Activated CD4-positive, CD25-positive, alpha-beta regulatory T cell (primary cell): Measurements from ENCODE around the gene GFY.

ENCODE experiments used
- DNase-seq, 4 experiments: peaks; one replicate each; lab custom pipeline; 2025; lab: John Stamatoyannopoulos, UW

GFY gene

GRCh38 chr19:49425178-49425577 is at the start of gene GFY:
GFY (plus strand) TSS chr19:49425388; CDS start chr19:49426431, 1,043 bp downstream.
- no peak for DNase-seq

GRCh38 chr19:49378512-49378911 is 46.7 kb upstream of the GFY start:
- no peak for DNase-seq

- no peak for DNase-seq
Measured at GRCh38 chr19:49380391-49380790, 44.8 kb upstream of the GFY start.

GRCh38 chr19:49382639-49383038 is 42.5 kb upstream of the GFY start:
- DNase-seq, result no peak

GRCh38 chr19:49383599-49383998 is 41.6 kb upstream of the GFY start:
- DNase-seq, result no peak

GRCh38 chr19:49387936-49388372 is 37.2 kb upstream of the GFY start, which contains the start of gene KASH5:
KASH5 (plus strand) TSS chr19:49388249; CDS start chr19:49390884, 2,635 bp downstream.
- DNase-seq, result peak; percentile 33 to 83 (median 74)

- DNase-seq, result no peak
Measured at GRCh38 chr19:49389406-49389805, 35.8 kb upstream of the GFY start.

- no peak for DNase-seq
Measured at GRCh38 chr19:49390131-49390928, 34.9 kb upstream of the GFY start.

GRCh38 chr19:49390929-49391359 is 34.2 kb upstream of the GFY start:
- no peak for DNase-seq

- peak; percentile 43 to 63 (median 58) for DNase-seq
Measured at GRCh38 chr19:49391581-49392399, 33.4 kb upstream of the GFY start.

- DNase-seq, result no peak
Measured at GRCh38 chr19:49393881-49394280, 31.3 kb upstream of the GFY start.

- no peak for DNase-seq
Measured at GRCh38 chr19:49395581-49396407, 29.4 kb upstream of the GFY start.

- DNase-seq, result no peak
Measured at GRCh38 chr19:49396738-49397505, 28.3 kb upstream of the GFY start.

- DNase-seq, result no peak
Measured at GRCh38 chr19:49398001-49398615, 27.1 kb upstream of the GFY start.

GRCh38 chr19:49398931-49399330 is 26.3 kb upstream of the GFY start:
- no peak for DNase-seq

GRCh38 chr19:49400029-49400428 is 25.2 kb upstream of the GFY start:
- DNase-seq, result no peak

- no peak for DNase-seq
Measured at GRCh38 chr19:49403404-49404187, 21.6 kb upstream of the GFY start.

- DNase-seq, result no peak
Measured at GRCh38 chr19:49407079-49407478, 18.1 kb upstream of the GFY start.

GRCh38 chr19:49407482-49408015 is 17.6 kb upstream of the GFY start:
- DNase-seq, result no peak
